ENCODE results near the gene IER5. TPM values are rescaled to one million over a fixed set of nuclear protein-coding genes. Genes with fewer than 3 reads are reported as not detected.

IER5 gene
- total and polyA plus RNA-seq, 2 of the 13 experiments (the other 11 are each of a cell fraction or from before 2014, with no cell fraction given) = 2.5 to 3.5 TPM

GRCh38 chr1:181043025-181043888 lies 45.2 kb upstream of the IER5 start (continued):
- no peak for TF ChIP-seq DMTF1 (CRISPR knock-in tag; IDR thresholded peaks at IDR 0.05)
- no peak for TF ChIP-seq AGO1 (IDR thresholded peaks at IDR 0.05; ENCODE audit: low read depth, low read length, poor library complexity, severe bottlenecking)
- TF ChIP-seq, protein P1, sequence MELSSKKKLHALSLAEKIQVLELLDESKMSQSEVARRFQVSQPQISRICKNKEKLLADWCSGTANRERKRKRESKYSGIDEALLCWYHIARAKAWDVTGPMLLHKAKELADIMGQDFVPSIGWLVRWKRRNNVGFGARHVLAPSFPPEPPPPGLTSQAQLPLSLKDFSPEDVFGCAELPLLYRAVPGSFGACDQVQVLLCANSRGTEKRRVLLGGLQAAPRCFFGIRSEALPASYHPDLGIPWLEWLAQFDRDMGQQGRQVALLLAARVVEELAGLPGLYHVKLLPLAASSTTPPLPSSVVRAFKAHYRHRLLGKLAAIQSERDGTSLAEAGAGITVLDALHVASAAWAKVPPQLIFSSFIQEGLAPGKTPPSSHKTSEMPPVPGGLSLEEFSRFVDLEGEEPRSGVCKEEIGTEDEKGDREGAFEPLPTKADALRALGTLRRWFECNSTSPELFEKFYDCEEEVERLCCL (CRISPR knock-in tag; IDR thresholded peaks at IDR 0.05; ENCODE audit: borderline replicate concordance) = no peak
- no peak for TF ChIP-seq ZFAT (CRISPR knock-in tag; conservative IDR thresholded peaks at IDR 0.05)
- peak; percentile 11; the same call in 1 of the 2 replicates for TF ChIP-seq JUND (CRISPR knock-in tag; IDR thresholded peaks at IDR 0.05)
- no peak for TF ChIP-seq MTERF4 (CRISPR knock-in tag; IDR thresholded peaks at IDR 0.05)
- TF ChIP-seq YEATS4 (CRISPR knock-in tag; IDR thresholded peaks at IDR 0.05; ENCODE audit: borderline replicate concordance) = no peak
- no peak for TF ChIP-seq SUZ12 (IDR thresholded peaks at IDR 0.05; ENCODE audit: low read depth, low read length)
- TF ChIP-seq BCL6 (CRISPR knock-in tag; IDR thresholded peaks at IDR 0.05) = 0 out of 2 replicates have a peak, but pooled peaks have one; percentile 10
- no peak for TF ChIP-seq ZNF740 (CRISPR knock-in tag; IDR thresholded peaks at IDR 0.05)
- TF ChIP-seq, protein P2, sequence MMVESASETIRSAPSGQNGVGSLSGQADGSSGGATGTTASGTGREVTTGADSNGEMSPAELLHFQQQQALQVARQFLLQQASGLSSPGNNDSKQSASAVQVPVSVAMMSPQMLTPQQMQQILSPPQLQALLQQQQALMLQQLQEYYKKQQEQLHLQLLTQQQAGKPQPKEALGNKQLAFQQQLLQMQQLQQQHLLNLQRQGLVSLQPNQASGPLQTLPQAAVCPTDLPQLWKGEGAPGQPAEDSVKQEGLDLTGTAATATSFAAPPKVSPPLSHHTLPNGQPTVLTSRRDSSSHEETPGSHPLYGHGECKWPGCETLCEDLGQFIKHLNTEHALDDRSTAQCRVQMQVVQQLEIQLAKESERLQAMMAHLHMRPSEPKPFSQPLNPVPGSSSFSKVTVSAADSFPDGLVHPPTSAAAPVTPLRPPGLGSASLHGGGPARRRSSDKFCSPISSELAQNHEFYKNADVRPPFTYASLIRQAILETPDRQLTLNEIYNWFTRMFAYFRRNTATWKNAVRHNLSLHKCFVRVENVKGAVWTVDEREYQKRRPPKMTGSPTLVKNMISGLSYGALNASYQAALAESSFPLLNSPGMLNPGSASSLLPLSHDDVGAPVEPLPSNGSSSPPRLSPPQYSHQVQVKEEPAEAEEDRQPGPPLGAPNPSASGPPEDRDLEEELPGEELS (CRISPR knock-in tag; IDR thresholded peaks at IDR 0.05) = peak; percentile 52; the same call in 1 of the 2 replicates
- 0 out of 2 replicates have a peak, but pooled peaks have one; percentile 42 for TF ChIP-seq ZNF619 (CRISPR knock-in tag; IDR thresholded peaks at IDR 0.05)
- TF ChIP-seq, protein P3, sequence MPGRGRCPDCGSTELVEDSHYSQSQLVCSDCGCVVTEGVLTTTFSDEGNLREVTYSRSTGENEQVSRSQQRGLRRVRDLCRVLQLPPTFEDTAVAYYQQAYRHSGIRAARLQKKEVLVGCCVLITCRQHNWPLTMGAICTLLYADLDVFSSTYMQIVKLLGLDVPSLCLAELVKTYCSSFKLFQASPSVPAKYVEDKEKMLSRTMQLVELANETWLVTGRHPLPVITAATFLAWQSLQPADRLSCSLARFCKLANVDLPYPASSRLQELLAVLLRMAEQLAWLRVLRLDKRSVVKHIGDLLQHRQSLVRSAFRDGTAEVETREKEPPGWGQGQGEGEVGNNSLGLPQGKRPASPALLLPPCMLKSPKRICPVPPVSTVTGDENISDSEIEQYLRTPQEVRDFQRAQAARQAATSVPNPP (CRISPR knock-in tag; IDR thresholded peaks at IDR 0.05) = no peak
- TF ChIP-seq ASH2L (IDR thresholded peaks at IDR 0.05; ENCODE audit: insufficient read length, low read depth, low read length) = no peak
- peak; percentile 57; the same call in 1 of the 2 replicates for TF ChIP-seq MYPOP (CRISPR knock-in tag; IDR thresholded peaks at IDR 0.05)
- no peak for TF ChIP-seq PHF20 (CRISPR knock-in tag; IDR thresholded peaks at IDR 0.05)
